H9 (cell line): ENCODE results near the gene SNX17. TPM values are rescaled to one million over a fixed set of nuclear protein-coding genes. Genes with fewer than 3 reads are reported as not detected.

Experiments used
- DNase-seq: peaks from one replicate; pipeline ENCODE4 v3.0.0-alpha.2; 2017
- H2AFZ ChIP-seq: one replicate; pipeline ENCODE4 v1.6.1; 2013; ENCODE audit warnings: mild to moderate bottlenecking, low read length, control low read depth, moderate library complexity
- H2AK5ac ChIP-seq: 2 replicates; pipeline ENCODE4 v1.6.1; 2013; ENCODE audit warnings: low read length, control low read depth, mixed read lengths; ENCODE audit not compliant: insufficient read length
- H2BK120ac ChIP-seq: one replicate; pipeline ENCODE4 v1.6.1; 2013; ENCODE audit warnings: low read depth, mild to moderate bottlenecking, low read length, control low read depth, inconsistent platforms; ENCODE audit not compliant: poor library complexity, severe bottlenecking
- H2BK12ac ChIP-seq: 2 replicates; pipeline ENCODE4 v1.6.1; 2013; ENCODE audit warnings: low read length, control low read depth, mixed read lengths, low read depth; ENCODE audit not compliant: insufficient read length
- H2BK15ac ChIP-seq: 2 replicates; pipeline ENCODE4 v1.6.1; 2013; ENCODE audit warnings: low read depth, low read length, control low read depth
- H2BK20ac ChIP-seq: one replicate; pipeline ENCODE4 v1.6.1; 2013; ENCODE audit warnings: low read depth, mild to moderate bottlenecking, low read length, control low read depth, inconsistent platforms; ENCODE audit not compliant: poor library complexity, severe bottlenecking
- H2BK5ac ChIP-seq: 2 replicates; pipeline ENCODE4 v1.6.1; 2013; ENCODE audit warnings: low read length, control low read depth, mixed read lengths; ENCODE audit not compliant: insufficient read length
- H3K14ac ChIP-seq: 2 replicates; pipeline ENCODE4 v1.6.1; 2013; ENCODE audit warnings: low read length, control low read depth; ENCODE audit not compliant: insufficient read depth
- H3K18ac ChIP-seq: 2 replicates; pipeline ENCODE4 v1.6.1; 2013; ENCODE audit warnings: low read depth, mild to moderate bottlenecking, mixed read lengths, low read length, control low read depth; ENCODE audit not compliant: insufficient read length
- H3K23ac ChIP-seq: 2 replicates; pipeline ENCODE4 v1.6.1; 2013; ENCODE audit warnings: low read length, control low read depth, mixed read lengths, low read depth; ENCODE audit not compliant: insufficient read length
- H3K23me2 ChIP-seq: 2 replicates; pipeline ENCODE4 v1.6.1; 2013; ENCODE audit warnings: low read depth, mild to moderate bottlenecking, mixed read lengths, low read length, control low read depth; ENCODE audit not compliant: insufficient read length, poor library complexity, severe bottlenecking
- H3K27ac ChIP-seq: 2 replicates; pipeline ENCODE4 v1.5.1; 2013; ENCODE audit warnings: low read length, control low read depth, mixed read lengths, low read depth; ENCODE audit not compliant: insufficient read length
- H3K27me3 ChIP-seq: 2 replicates; pipeline ENCODE4 v1.6.1; 2013; ENCODE audit warnings: low read length, control low read depth, inconsistent platforms; ENCODE audit not compliant: insufficient read depth
- H3K4ac ChIP-seq: 2 replicates; pipeline ENCODE4 v1.6.1; 2013; ENCODE audit warnings: low read depth, mild to moderate bottlenecking, control low read depth, inconsistent platforms, low read length, moderate library complexity
- H3K4me1 ChIP-seq: 2 replicates; pipeline ENCODE4 v1.6.1; 2013; ENCODE audit warnings: low read length, control low read depth, inconsistent platforms; ENCODE audit not compliant: insufficient read depth
- H3K4me2 ChIP-seq: 2 replicates; pipeline ENCODE4 v1.6.1; 2013; ENCODE audit warnings: low read length, control low read depth, mixed read lengths; ENCODE audit not compliant: insufficient read length, insufficient read depth
- H3K56ac ChIP-seq: 2 replicates; pipeline ENCODE4 v1.6.1; 2013; ENCODE audit warnings: low read depth, mild to moderate bottlenecking, mixed read lengths, low read length, control low read depth; ENCODE audit not compliant: insufficient read length
- H3K79me1 ChIP-seq: 2 replicates; pipeline ENCODE4 v1.6.1; 2013; ENCODE audit warnings: low read depth, mild to moderate bottlenecking, moderate library complexity, low read length, control low read depth, inconsistent platforms; ENCODE audit not compliant: insufficient read depth, poor library complexity, severe bottlenecking
- H3K79me2 ChIP-seq: 2 replicates; pipeline ENCODE4 v1.6.1; 2013; ENCODE audit warnings: low read length, control low read depth, inconsistent platforms; ENCODE audit not compliant: insufficient read depth
- H3K9ac ChIP-seq: 2 replicates; pipeline ENCODE4 v1.6.1; 2013; ENCODE audit warnings: low read length, control low read depth, mixed read lengths; ENCODE audit not compliant: insufficient read length; ENCODE audit errors: extremely low read depth
- H3K9me3 ChIP-seq: one replicate; pipeline ENCODE4 v1.6.1; 2013; ENCODE audit warnings: low read depth, low read length, inconsistent platforms; ENCODE audit not compliant: control insufficient read depth
- H3T11ph ChIP-seq: one replicate; pipeline ENCODE4 v1.6.1; 2013; ENCODE audit warnings: mild to moderate bottlenecking, low read length, control low read depth, inconsistent platforms
- H4K20me1 ChIP-seq: one replicate; pipeline ENCODE4 v1.6.1; 2013; ENCODE audit not compliant: control insufficient read depth, insufficient read length, insufficient read depth
- H4K5ac ChIP-seq: 2 replicates; pipeline ENCODE4 v1.6.1; 2013; ENCODE audit warnings: low read depth, mild to moderate bottlenecking, mixed read lengths, low read length, control low read depth; ENCODE audit not compliant: insufficient read length
- H4K8ac ChIP-seq: replicated peaks from 2 replicates; pipeline ENCODE4 v1.6.1; 2013; ENCODE audit warnings: low read length, control low read depth, mixed read lengths, low read depth; ENCODE audit not compliant: insufficient read length
- H4K91ac ChIP-seq: 2 replicates; pipeline ENCODE4 v1.6.1; 2013; ENCODE audit warnings: low read depth, mild to moderate bottlenecking, moderate library complexity, mixed read lengths, low read length, control low read depth; ENCODE audit not compliant: insufficient read length
- H3K27ac Mint-ChIP-seq, 3 experiments: 2 replicates in 2 of 3; 3 replicates in 1 of 3; pipeline ENCODE4 v1.8.0; 2020 to 2021; ENCODE audit warnings: mixed read lengths in 3 of 3, mild to moderate bottlenecking in 1 of 3, moderate library complexity in 1 of 3
- H3K27me3 Mint-ChIP-seq: 2 replicates; pipeline ENCODE4 v1.8.0; 2021; ENCODE audit warnings: low read depth, mild to moderate bottlenecking, moderate library complexity, mixed read lengths
- H3K36me3 Mint-ChIP-seq, 3 experiments: 2 replicates in 2 of 3; 3 replicates in 1 of 3; pipeline ENCODE4 v1.8.0; 2020 to 2021; ENCODE audit warnings: low read depth in 3 of 3, mixed read lengths in 3 of 3; ENCODE audit not compliant: insufficient read depth in 1 of 3
- H3K4me1 Mint-ChIP-seq, 2 experiments: 2 replicates each; pipeline ENCODE4 v1.8.0; 2020; ENCODE audit warnings: mixed read lengths in 2 of 2
- H3K4me3 Mint-ChIP-seq, 2 experiments: 2 replicates in 1 of 2; 3 replicates in 1 of 2; pipeline ENCODE4 v1.8.0; 2020 to 2021; ENCODE audit warnings: mild to moderate bottlenecking in 2 of 2, mixed read lengths in 2 of 2, moderate library complexity in 1 of 2
- H3K9me3 Mint-ChIP-seq, 2 experiments: 2 replicates in 1 of 2; 3 replicates in 1 of 2; pipeline ENCODE4 v1.8.0; 2020; ENCODE audit warnings: mild to moderate bottlenecking in 2 of 2, mixed read lengths in 2 of 2, moderate library complexity in 1 of 2
- WGBS: extraction: QIAGEN DNeasy Blood & Tissue Kit; methylation state at CpG from one replicate; pipeline ENCODE4 v1.1.7; 2013; ENCODE audit warnings: missing lambda C conversion rate, low lambda C conversion rate, mixed read lengths; ENCODE audit not compliant: insufficient read length; ENCODE audit errors: extremely low coverage; 5-methylcytosine and 5-hydroxymethylcytosine counted together
- total RNA-seq: library from RNA; stranded (reverse); gene quantifications from 2 replicates; pipeline ENCODE4 v1.2.1, GENCODE V29; 2021
- TF ChIP-seq, protein P1 (sequence below): fragments of 200-600 bp; sonication (generic); conservative IDR thresholded peaks from 3 replicates; pipeline ENCODE4 v1.8.0; 2021; ENCODE audit warnings: antibody characterized with exemption, mild to moderate bottlenecking

SNX17 gene
- total RNA-seq, 1 experiment from 2014 or later = 81.1 TPM

GRCh38 chr2:27378096-27378808 is 7.8 kb downstream of the SNX17 start:
- no peak overlapping the region for H4K5ac ChIP-seq
- Mint-ChIP-seq H3K36me3 (peaks cover 42 to 91% (median 76%) of the 10 kb centered on the region in 3 experiments; a peak in 6 of 7 replicates), H3K9me3 (no peaks in the 10 kb centered on the region), H3K4me3 (peak overlapping the region; percentile 35 to 86; a peak in 2 of 5 replicates), H3K27ac (no peak overlapping the region; a peak in 2 of 7 replicates), H3K27me3 (peaks cover 1% of the 10 kb centered on the region; the same call in 1 of the 2 replicates), H3K4me1 (peaks cover 19 to 27% of the 10 kb centered on the region in 2 experiments)
- no peaks in the 10 kb centered on the region for H3K79me2 ChIP-seq
- H3K79me1 ChIP-seq = no peaks in the 10 kb centered on the region
- H3K9ac ChIP-seq = no peak overlapping the region
- H2AK5ac ChIP-seq = no peak overlapping the region
- WGBS = no CpG with 5 or more reads among the region's 29 CpGs
- no peak overlapping the region for H2BK120ac ChIP-seq
- H3K9me3 ChIP-seq = no peaks in the 10 kb centered on the region
- H2BK15ac ChIP-seq = no peak overlapping the region
- no peak overlapping the region for H3K14ac ChIP-seq
- H3K23me2 ChIP-seq = peaks cover 12% of the 10 kb centered on the region
- H3T11ph ChIP-seq = no peak overlapping the region
- no peak overlapping the region for H3K4ac ChIP-seq
- H2BK12ac ChIP-seq = no peak overlapping the region
- no peaks in the 10 kb centered on the region for H3K27me3 ChIP-seq
- H3K27ac ChIP-seq = no peak overlapping the region
- H4K91ac ChIP-seq = no peak overlapping the region
- H3K56ac ChIP-seq = no peak overlapping the region
- peak; percentile 35 for DNase-seq
- no peak overlapping the region for H3K18ac ChIP-seq
- no peak overlapping the region for H3K23ac ChIP-seq
- H4K8ac ChIP-seq = no peak overlapping the region
- TF ChIP-seq, protein P1, sequence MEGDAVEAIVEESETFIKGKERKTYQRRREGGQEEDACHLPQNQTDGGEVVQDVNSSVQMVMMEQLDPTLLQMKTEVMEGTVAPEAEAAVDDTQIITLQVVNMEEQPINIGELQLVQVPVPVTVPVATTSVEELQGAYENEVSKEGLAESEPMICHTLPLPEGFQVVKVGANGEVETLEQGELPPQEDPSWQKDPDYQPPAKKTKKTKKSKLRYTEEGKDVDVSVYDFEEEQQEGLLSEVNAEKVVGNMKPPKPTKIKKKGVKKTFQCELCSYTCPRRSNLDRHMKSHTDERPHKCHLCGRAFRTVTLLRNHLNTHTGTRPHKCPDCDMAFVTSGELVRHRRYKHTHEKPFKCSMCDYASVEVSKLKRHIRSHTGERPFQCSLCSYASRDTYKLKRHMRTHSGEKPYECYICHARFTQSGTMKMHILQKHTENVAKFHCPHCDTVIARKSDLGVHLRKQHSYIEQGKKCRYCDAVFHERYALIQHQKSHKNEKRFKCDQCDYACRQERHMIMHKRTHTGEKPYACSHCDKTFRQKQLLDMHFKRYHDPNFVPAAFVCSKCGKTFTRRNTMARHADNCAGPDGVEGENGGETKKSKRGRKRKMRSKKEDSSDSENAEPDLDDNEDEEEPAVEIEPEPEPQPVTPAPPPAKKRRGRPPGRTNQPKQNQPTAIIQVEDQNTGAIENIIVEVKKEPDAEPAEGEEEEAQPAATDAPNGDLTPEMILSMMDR = peak; percentile 26; the same call in 2 of the 3 replicates
- no peak overlapping the region for H2BK20ac ChIP-seq
- no peaks in the 10 kb centered on the region for H4K20me1 ChIP-seq
- no peak overlapping the region for H2AFZ ChIP-seq
- H3K4me1 ChIP-seq = no peaks in the 10 kb centered on the region
- no peak overlapping the region for H2BK5ac ChIP-seq
- H3K4me2 ChIP-seq = no peak overlapping the region
